ENCODE measurements around the gene HAGHL.

Gene HAGHL

GRCh38 chr16:698911-699671, 27.8 kb upstream of the HAGHL start:
- no peak overlapping the region for H3K27ac ChIP-seq (ENCODE audit: extremely low read depth, low read depth, low read length)
- no peaks in the 10 kb centered on the region for H3K4me1 ChIP-seq (ENCODE audit: control insufficient read depth, insufficient read depth, low read length)
- POLR2A ChIA-PET: interaction anchor here (0.7 to 1.1 kb wide), 2 partner anchors 9 to 83 kb away, joined by 3 to 6 read pairs; partner anchors contain the start of gene WDR24
- TF ChIP-seq ZNF362 (tag by site-specific recombination; IDR thresholded peaks at IDR 0.05): peak; percentile 42; the same call in 1 of the 2 replicates
- TF ChIP-seq ZNF624 (tag by site-specific recombination; IDR thresholded peaks at IDR 0.05): no peak
- 0 out of 2 replicates have a peak, but pooled peaks have one; percentile 44 for TF ChIP-seq ZNF366 (tag by site-specific recombination; conservative IDR thresholded peaks at IDR 0.05)
- no peak for TF ChIP-seq ZNF26 (tag by site-specific recombination; IDR thresholded peaks at IDR 0.05)
- peak; percentile 44; the same call in 1 of the 2 replicates for TF ChIP-seq HIC1 (tag by site-specific recombination; IDR thresholded peaks at IDR 0.05)
- peak; percentile 36; the same call in 1 of the 2 replicates for TF ChIP-seq ZBTB6 (tag by site-specific recombination; IDR thresholded peaks at IDR 0.05)
- H3K9me3 ChIP-seq (ENCODE audit: control insufficient read depth, insufficient read depth, low read depth, low read length): no peaks in the 10 kb centered on the region
- CTCF ChIA-PET: no interaction called here
- H3K4me3 ChIP-seq (ENCODE audit: low read depth, low read length): no peak overlapping the region
- H3K36me3 ChIP-seq (ENCODE audit: control insufficient read depth in 2 of 2, insufficient read depth in 1 of 2, low read length in 2 of 2): no peaks in the 10 kb centered on the region

- Histone ChIP-seq H3K27ac (ENCODE audit: extremely low read depth, low read depth, low read length) (no peak overlapping the region), H3K9me3 (ENCODE audit: control insufficient read depth, insufficient read depth, low read depth, low read length) (no peaks in the 10 kb centered on the region), H3K4me3 (ENCODE audit: low read depth, low read length) (no peak overlapping the region), H3K4me1 (ENCODE audit: control insufficient read depth, insufficient read depth, low read length) (no peaks in the 10 kb centered on the region), H3K36me3 (ENCODE audit: control insufficient read depth in 2 of 2, insufficient read depth in 1 of 2, low read length in 2 of 2) (no peaks in the 10 kb centered on the region)
- POLR2A ChIA-PET: interaction anchor here (0.7 to 2.0 kb wide), 2 partner anchors 11 to 16 kb away, joined by 3 to 8 read pairs; partner anchors contain the start of gene WDR24
- CTCF ChIA-PET: no interaction called here
- TF ChIP-seq ZSCAN16 (tag by site-specific recombination; IDR thresholded peaks at IDR 0.05): no peak
- TF ChIP-seq ZNF2 (tag by site-specific recombination; IDR thresholded peaks at IDR 0.05): no peak
- TF ChIP-seq ZNF132 (tag by site-specific recombination; IDR thresholded peaks at IDR 0.05; ENCODE audit: borderline replicate concordance): no peak
- TF ChIP-seq ZNF558 (tag by site-specific recombination; IDR thresholded peaks at IDR 0.05): no peak
- no peak for TF ChIP-seq ZNF670 (tag by site-specific recombination; IDR thresholded peaks at IDR 0.05; ENCODE audit: low read depth)
- TF ChIP-seq ZFHX2 (tag by site-specific recombination; conservative IDR thresholded peaks at IDR 0.05): peak; percentile 90
- no peak for TF ChIP-seq ZBTB49 (tag by site-specific recombination; IDR thresholded peaks at IDR 0.05; ENCODE audit: low read depth)
- TF ChIP-seq ZNF555 (tag by site-specific recombination; conservative IDR thresholded peaks at IDR 0.05): no peak
- no peak for TF ChIP-seq ZNF621 (tag by site-specific recombination; IDR thresholded peaks at IDR 0.05)
- peak; percentile 9; the same call in 1 of the 2 replicates for TF ChIP-seq SP2 (tag by site-specific recombination; IDR thresholded peaks at IDR 0.05)
- no peak for TF ChIP-seq HOXC10 (CRISPR knock-in tag; IDR thresholded peaks at IDR 0.05)
- no peak for TF ChIP-seq ZNF239 (tag by site-specific recombination; IDR thresholded peaks at IDR 0.05)
- no peak for TF ChIP-seq ZNF174 (tag by site-specific recombination; IDR thresholded peaks at IDR 0.05)
- peak; percentile 84 for TF ChIP-seq EGR2 (tag by site-specific recombination; IDR thresholded peaks at IDR 0.05; ENCODE audit: low read depth)
- TF ChIP-seq PBX3 (CRISPR knock-in tag; IDR thresholded peaks at IDR 0.05): peak; percentile 90
- no peak for TF ChIP-seq ZNF202 (tag by site-specific recombination; IDR thresholded peaks at IDR 0.05; ENCODE audit: borderline replicate concordance)
Observed at GRCh38 chr16:700684-701584, 26.0 kb upstream of the HAGHL start.

Data from HEK293 (cell line).